GM10847 (cell line): ENCODE results near the gene KLHDC8B.

Experiments used
- POLR2A ChIP-seq: IDR thresholded peaks from 2 replicates; pipeline ENCODE4 v1.6.1; 2011; ENCODE audit not compliant: insufficient read length; ENCODE audit errors: extremely low read depth

KLHDC8B gene

GRCh38 chr3:49198611-49199230, 27.3 kb downstream of the KLHDC8B start:
- TF ChIP-seq POLR2A: no peak

- no peak for TF ChIP-seq POLR2A
Observed at GRCh38 chr3:49199239-49199899, 28.0 kb downstream of the KLHDC8B start.

- TF ChIP-seq POLR2A: no peak
Observed at GRCh38 chr3:49199900-49200281, 28.5 kb downstream of the KLHDC8B start.

- TF ChIP-seq POLR2A: no peak
Observed at GRCh38 chr3:49213541-49213943, 42.1 kb downstream of the KLHDC8B start.

GRCh38 chr3:49213998-49214397, 42.6 kb downstream of the KLHDC8B start:
- no peak for TF ChIP-seq POLR2A

GRCh38 chr3:49217688-49218470, 46.5 kb downstream of the KLHDC8B start:
- TF ChIP-seq POLR2A: no peak

GRCh38 chr3:49219132-49219531, 47.7 kb downstream of the KLHDC8B start:
- TF ChIP-seq POLR2A: no peak

GRCh38 chr3:49222002-49222401, 50.6 kb downstream of the KLHDC8B start:
- no peak for TF ChIP-seq POLR2A
